Endothelial cell of umbilical vein (primary cell): ENCODE measurements around the gene TNFRSF21.

Experiments
- CTCF ChIP-seq, 2 donors: IDR thresholded peaks; 1 replicate in 1 of 2; 2 replicates in 1 of 2; pipeline ENCODE4 v1.5.1; 2011; ENCODE audit warnings: low read length in 2 of 2, mild to moderate bottlenecking in 2 of 2, moderate library complexity in 2 of 2, control low read depth in 1 of 2, inconsistent platforms in 1 of 2, low read depth in 1 of 2; ENCODE audit not compliant: insufficient read depth in 1 of 2; ENCODE audit errors: extremely low read depth in 1 of 2
- EZH2 ChIP-seq: IDR thresholded peaks from 2 replicates; pipeline ENCODE4 v1.6.1; 2012; ENCODE audit warnings: borderline replicate concordance, low read depth, mild to moderate bottlenecking, moderate library complexity, low read length, inconsistent platforms; ENCODE audit not compliant: severe bottlenecking
- FOS ChIP-seq: IDR thresholded peaks from 2 replicates; pipeline ENCODE4 v1.6.1; 2011; ENCODE audit warnings: mild to moderate bottlenecking, low read length, moderate library complexity, borderline replicate concordance; ENCODE audit not compliant: insufficient read depth
- MAX ChIP-seq: IDR thresholded peaks from 2 replicates; pipeline ENCODE4 v1.6.1; 2011; ENCODE audit not compliant: insufficient read depth, insufficient read length
- POLR2A ChIP-seq: IDR thresholded peaks from 2 replicates; pipeline ENCODE4 v1.6.1; 2012; ENCODE audit warnings: low read depth, mild to moderate bottlenecking, control low read depth, low read length
- POLR2AphosphoS5 ChIP-seq: IDR thresholded peaks from 2 replicates; pipeline ENCODE4 v1.6.1; 2012; ENCODE audit warnings: low read depth, mild to moderate bottlenecking, control low read depth, low read length, moderate library complexity; ENCODE audit not compliant: insufficient read depth

- TF ChIP-seq CTCF (IDR thresholded peaks at IDR 0.05; ENCODE audit: extremely low read depth in 1 of 2, insufficient read depth in 1 of 2, low read depth in 1 of 2, low read length in 2 of 2) = no peak
- TF ChIP-seq EZH2 = no peak
- TF ChIP-seq POLR2AphosphoS5 = no peak
- no peak for TF ChIP-seq POLR2A
- TF ChIP-seq FOS = no peak
- no peak for TF ChIP-seq MAX
Observed at GRCh38 chr6:47254051-47254450, 55.7 kb downstream of the TNFRSF21 start.
